Smooth muscle cell (in vitro differentiated cells): ENCODE data around the gene ADRM1. TPM values are rescaled to one million over a fixed set of nuclear protein-coding genes. Genes with fewer than 3 reads are reported as not detected.

Experiments used
- DNase-seq: peaks from one replicate; lab custom pipeline; 2025; ENCODE audit not compliant: unreplicated experiment; lab: John Stamatoyannopoulos, UW
- H2AFZ ChIP-seq: fragments of 200-600 bp; sonication (generic); 2 replicates; pipeline ENCODE4 v1.6.0; 2016; ENCODE audit warnings: antibody characterized with exemption, low read depth, mild to moderate bottlenecking
- H3F3A ChIP-seq: fragments of 200-600 bp; sonication (generic); 2 replicates; pipeline ENCODE4 v1.6.0; 2017; ENCODE audit warnings: antibody characterized with exemption, low read depth
- H3K27ac ChIP-seq: fragments of 200-600 bp; sonication (generic); 2 replicates; pipeline ENCODE4 v1.5.1; 2016; ENCODE audit warnings: low read depth, mild to moderate bottlenecking
- H3K27me3 ChIP-seq: fragments of 200-600 bp; sonication (generic); 2 replicates; pipeline ENCODE4 v1.6.1; 2016; ENCODE audit warnings: low read depth, mild to moderate bottlenecking
- H3K36me3 ChIP-seq: fragments of 200-600 bp; sonication (generic); 2 replicates; pipeline ENCODE4 v1.5.1; 2016; ENCODE audit warnings: low read depth
- H3K4me1 ChIP-seq: fragments of 200-600 bp; sonication (generic); 2 replicates; pipeline ENCODE4 v1.5.1; 2016; ENCODE audit warnings: low read depth
- H3K4me2 ChIP-seq: fragments of 200-600 bp; sonication (generic); 2 replicates; pipeline ENCODE4 v1.6.0; 2016; ENCODE audit warnings: mild to moderate bottlenecking
- H3K4me3 ChIP-seq: fragments of 200-600 bp; sonication (generic); 2 replicates; pipeline ENCODE4 v1.5.1; 2016; ENCODE audit warnings: mild to moderate bottlenecking
- H3K79me2 ChIP-seq: fragments of 200-600 bp; sonication (generic); 2 replicates; pipeline ENCODE4 v1.6.0; 2016; ENCODE audit warnings: low read depth, mild to moderate bottlenecking
- H3K9ac ChIP-seq: fragments of 200-600 bp; sonication (generic); 2 replicates; pipeline ENCODE4 v1.6.0; 2016; ENCODE audit warnings: low read depth
- H3K9me3 ChIP-seq: fragments of 200-600 bp; sonication (generic); replicated peaks from 2 replicates; pipeline ENCODE4 v1.5.1; 2016; ENCODE audit warnings: low read depth
- H4K20me1 ChIP-seq: fragments of 200-600 bp; sonication (generic); 2 replicates; pipeline ENCODE4 v1.6.0; 2016; ENCODE audit warnings: low read depth
- WGBS: methylation state at CpG from one replicate; pipeline ENCODE4 v1.1.7; 2016; ENCODE audit warnings: low lambda C conversion rate; 5-methylcytosine and 5-hydroxymethylcytosine counted together
- microRNA-seq: library from miRNA; unstranded; fragments of <30 nt; microRNA quantifications from one replicate; pipeline ENCODE4, GENCODE V29; 2016; ENCODE audit warnings: borderline number of aligned reads
- polyA plus RNA-seq: library from polyadenylated mRNA; unstranded; fragments of >200 nt; fragmentation: Nextera tagmentation; extraction: Ambion mirVana; gene quantifications from 2 replicates; pipeline ENCODE4 v1.2.1, GENCODE V29; 2016
- total RNA-seq: library from RNA; depleted of rRNA; stranded (reverse); fragments of >200 nt; gene quantifications from 2 replicates; pipeline ENCODE4 v1.2.3, GENCODE V29; 2014
- TF ChIP-seq, protein P1 (sequence below): fragments of 200-600 bp; sonication (generic); IDR thresholded peaks from 2 replicates; pipeline ENCODE4 v1.5.1; 2017; ENCODE audit warnings: borderline replicate concordance, mild to moderate bottlenecking, antibody characterized with exemption; ENCODE audit not compliant: insufficient read depth, poor library complexity, severe bottlenecking

Gene ADRM1
- total and polyA plus RNA-seq, 2 experiments from 2014 or later: 101 to 121 TPM

DNA sequence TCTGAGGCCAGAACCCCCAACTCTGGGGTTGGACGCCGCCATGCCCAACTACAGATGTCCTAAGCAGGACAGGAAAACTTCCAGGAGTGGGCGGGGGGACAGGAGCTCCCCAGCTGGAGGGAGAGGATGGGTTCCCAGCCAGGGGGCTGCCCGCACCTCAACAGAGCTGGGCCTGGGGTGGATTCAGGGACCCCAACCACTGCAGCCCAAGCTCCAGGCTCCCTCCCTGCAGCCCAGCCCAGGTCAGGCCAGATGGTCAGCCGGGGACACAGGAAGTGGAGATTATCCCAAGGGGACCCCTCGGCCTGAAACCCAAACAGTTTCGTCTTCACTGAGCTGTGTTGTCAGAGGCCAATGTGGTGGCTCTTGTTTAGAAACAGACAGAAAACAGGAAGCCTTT, 54.9 kb downstream of the ADRM1 start:
- TF ChIP-seq, protein P1, sequence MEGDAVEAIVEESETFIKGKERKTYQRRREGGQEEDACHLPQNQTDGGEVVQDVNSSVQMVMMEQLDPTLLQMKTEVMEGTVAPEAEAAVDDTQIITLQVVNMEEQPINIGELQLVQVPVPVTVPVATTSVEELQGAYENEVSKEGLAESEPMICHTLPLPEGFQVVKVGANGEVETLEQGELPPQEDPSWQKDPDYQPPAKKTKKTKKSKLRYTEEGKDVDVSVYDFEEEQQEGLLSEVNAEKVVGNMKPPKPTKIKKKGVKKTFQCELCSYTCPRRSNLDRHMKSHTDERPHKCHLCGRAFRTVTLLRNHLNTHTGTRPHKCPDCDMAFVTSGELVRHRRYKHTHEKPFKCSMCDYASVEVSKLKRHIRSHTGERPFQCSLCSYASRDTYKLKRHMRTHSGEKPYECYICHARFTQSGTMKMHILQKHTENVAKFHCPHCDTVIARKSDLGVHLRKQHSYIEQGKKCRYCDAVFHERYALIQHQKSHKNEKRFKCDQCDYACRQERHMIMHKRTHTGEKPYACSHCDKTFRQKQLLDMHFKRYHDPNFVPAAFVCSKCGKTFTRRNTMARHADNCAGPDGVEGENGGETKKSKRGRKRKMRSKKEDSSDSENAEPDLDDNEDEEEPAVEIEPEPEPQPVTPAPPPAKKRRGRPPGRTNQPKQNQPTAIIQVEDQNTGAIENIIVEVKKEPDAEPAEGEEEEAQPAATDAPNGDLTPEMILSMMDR: no peak
- peaks cover 38% of the 10 kb centered on the region for H3K4me1 ChIP-seq

More for the DNA sequence above, 54.9 kb downstream of the ADRM1 start:
- no peaks in the 10 kb centered on the region for H3K9me3 ChIP-seq
- no peak overlapping the region for H2AFZ ChIP-seq
- 76% methylated on average over 7 of the region's 7 CpGs for WGBS
- H4K20me1 ChIP-seq: peaks cover 40% of the 10 kb centered on the region
- no peak overlapping the region for H3K4me3 ChIP-seq
- no peak overlapping the region for H3K9ac ChIP-seq
- no peak overlapping the region for H3K27ac ChIP-seq
- H3K27me3 ChIP-seq: no peaks in the 10 kb centered on the region
- no peak overlapping the region for H3K4me2 ChIP-seq
- DNase-seq: no peak
- H3K79me2 ChIP-seq: peaks cover 18% of the 10 kb centered on the region
- H3F3A ChIP-seq: no peaks in the 10 kb centered on the region
- H3K36me3 ChIP-seq: no peaks in the 10 kb centered on the region

Small RNA genes within 50 kb of the gene (microRNA-seq; reads per million reads assigned to microRNA genes)
- gene MIR4758: not detected

Other genes with a start within 250 kb of the ADRM1 start
- gene TAF4, start 237.1 kb upstream of the ADRM1 start, total RNA-seq: 7.4 and 8.5 TPM in 2 replicates
- gene TAF4, start 237.1 kb upstream of the ADRM1 start, polyA plus RNA-seq: 0.67 and 0.96 TPM in 2 replicates
- gene LSM14B, start 180.5 kb upstream of the ADRM1 start, total RNA-seq: 21.5 and 22.7 TPM in 2 replicates
- gene LSM14B, start 180.5 kb upstream of the ADRM1 start, polyA plus RNA-seq: 4.9 and 5.6 TPM in 2 replicates
- 297 and 376 TPM in 2 replicates for gene PSMA7, start 159.6 kb upstream of the ADRM1 start, total RNA-seq
- gene PSMA7, start 159.6 kb upstream of the ADRM1 start, polyA plus RNA-seq: 461 and 473 TPM in 2 replicates
- gene SS18L1, start 159.2 kb upstream of the ADRM1 start, total RNA-seq: 10.1 and 15.1 TPM in 2 replicates
- gene SS18L1, start 159.2 kb upstream of the ADRM1 start, polyA plus RNA-seq: 1.1 and 2.3 TPM in 2 replicates
- gene MTG2, start 120.0 kb upstream of the ADRM1 start, total RNA-seq: 19.9 and 21.9 TPM in 2 replicates
- gene MTG2, start 120.0 kb upstream of the ADRM1 start, polyA plus RNA-seq: 13.4 and 17.9 TPM in 2 replicates
- not detected in 2 replicates for gene HRH3, start 82.7 kb upstream of the ADRM1 start, total RNA-seq
- gene HRH3, start 82.7 kb upstream of the ADRM1 start, polyA plus RNA-seq: not detected in 2 replicates
- 33.8 and 34.3 TPM in 2 replicates for gene OSBPL2, start 64.5 kb upstream of the ADRM1 start, total RNA-seq
- gene OSBPL2, start 64.5 kb upstream of the ADRM1 start, polyA plus RNA-seq: 32.0 and 37.0 TPM in 2 replicates
- gene LAMA5, start 64.3 kb downstream of the ADRM1 start, total RNA-seq: 27.5 and 30.0 TPM in 2 replicates
- gene LAMA5, start 64.3 kb downstream of the ADRM1 start, polyA plus RNA-seq: 27.6 and 132 TPM in 2 replicates
- gene RPS21, start 84.1 kb downstream of the ADRM1 start, total RNA-seq: 2,536 and 4,082 TPM in 2 replicates
- 438 and 495 TPM in 2 replicates for gene RPS21, start 84.1 kb downstream of the ADRM1 start, polyA plus RNA-seq
- gene CABLES2, start 104.3 kb downstream of the ADRM1 start, total RNA-seq: 5.2 and 7.6 TPM in 2 replicates
- gene CABLES2, start 104.3 kb downstream of the ADRM1 start, polyA plus RNA-seq: 7.4 and 13.7 TPM in 2 replicates
- 0.27 and 0.40 TPM in 2 replicates for gene RBBP8NL, start 124.5 kb downstream of the ADRM1 start, total RNA-seq
- 4.4 TPM in 1 of 2 replicates, not detected in the other for gene RBBP8NL, start 124.5 kb downstream of the ADRM1 start, polyA plus RNA-seq
- gene GATA5, start 173.0 kb downstream of the ADRM1 start, total RNA-seq: 1.6 and 1.9 TPM in 2 replicates
- 9.2 and 9.4 TPM in 2 replicates for gene GATA5, start 173.0 kb downstream of the ADRM1 start, polyA plus RNA-seq